Fibroblast of lung (primary cell): ENCODE data around the gene SNRNP35. TPM values are rescaled to one million over a fixed set of nuclear protein-coding genes. Genes with fewer than 3 reads are reported as not detected.

Experiments used
- DNase-seq, 2 donors: peaks; one replicate each; pipeline versions ENCODE4 v3.0.0 to v3.0.0-alpha.2; 2010; ENCODE audit warnings: low read depth in 2 of 2
- H2AFZ ChIP-seq: 2 replicates; pipeline ENCODE4 v1.5.1; 2012; ENCODE audit warnings: low read length, control low read depth, inconsistent platforms
- H3K27ac ChIP-seq: 2 replicates; pipeline ENCODE4 v1.5.1; 2011; ENCODE audit warnings: low read length, control low read depth; ENCODE audit not compliant: insufficient read depth
- H3K27me3 ChIP-seq: 2 replicates; pipeline ENCODE4 v1.5.1; 2011; ENCODE audit warnings: mild to moderate bottlenecking, low read length; ENCODE audit not compliant: control insufficient read depth, insufficient read depth
- H3K36me3 ChIP-seq: 2 replicates; pipeline ENCODE4 v1.5.1; 2011; ENCODE audit warnings: low read length; ENCODE audit not compliant: control insufficient read depth, insufficient read depth
- H3K4me1 ChIP-seq: 2 replicates; pipeline ENCODE4 v1.5.1; 2011; ENCODE audit warnings: low read length; ENCODE audit not compliant: control insufficient read depth, insufficient read depth; ENCODE audit errors: extremely low read depth
- H3K4me2 ChIP-seq: 2 replicates; pipeline ENCODE4 v1.5.1; 2011; ENCODE audit warnings: low read length, control low read depth; ENCODE audit not compliant: insufficient read depth; ENCODE audit errors: extremely low read depth
- H3K4me3 ChIP-seq, 4 experiments: fragments of 200-600 bp in 1 of 4; sonication (generic) in 1 of 4; replicated peaks in 1 of 4; 2 replicates each; pipeline ENCODE4 v1.5.1; 2011 to 2016; ENCODE audit warnings: low read length in 4 of 4, low read depth in 3 of 4, mild to moderate bottlenecking in 3 of 4, control low read depth in 2 of 4, inconsistent platforms in 1 of 4, mixed read lengths in 1 of 4; ENCODE audit not compliant: insufficient read depth in 1 of 4; ENCODE audit errors: control extremely low read depth in 1 of 4
- H3K79me2 ChIP-seq: 2 replicates; pipeline ENCODE4 v1.5.1; 2012; ENCODE audit warnings: mild to moderate bottlenecking, low read length, inconsistent platforms; ENCODE audit not compliant: control insufficient read depth, insufficient read depth
- H3K9ac ChIP-seq: 2 replicates; pipeline ENCODE4 v1.5.1; 2011; ENCODE audit warnings: mild to moderate bottlenecking, low read length, control low read depth; ENCODE audit not compliant: insufficient read depth
- H3K9me3 ChIP-seq: 2 replicates; pipeline ENCODE4 v1.5.1; 2012; ENCODE audit warnings: low read depth, low read length; ENCODE audit not compliant: control insufficient read depth, insufficient read depth
- H4K20me1 ChIP-seq: 2 replicates; pipeline ENCODE4 v1.5.1; 2011; ENCODE audit warnings: low read length; ENCODE audit not compliant: control insufficient read depth, insufficient read depth; ENCODE audit errors: extremely low read depth
- EZH2 ChIP-seq: IDR thresholded peaks from 2 replicates; pipeline ENCODE4 v1.5.1; 2012; ENCODE audit warnings: low read length, control low read depth, mild to moderate bottlenecking; ENCODE audit errors: missing control alignments
- polyA plus RNA-seq, 2 donors: library from polyadenylated mRNA; depleted of rRNA in 1 of 2; stranded (reverse) in 1 of 2; unstranded in 1 of 2; fragments of >200 nt; gene quantifications; 2 replicates each; pipeline ENCODE4 v1.2.1, GENCODE V29; 2011 to 2012; ENCODE audit warnings: missing spikeins in 1 of 2
- total RNA-seq: library from RNA; depleted of rRNA; stranded (reverse); fragments of >200 nt; gene quantifications from 2 replicates; pipeline ENCODE4 v1.2.1, GENCODE V29; 2014
- TF ChIP-seq, protein P1 (sequence below), 2 donors: IDR thresholded peaks in 1 of 2; conservative IDR thresholded peaks in 1 of 2; 1 replicate in 1 of 2; 2 replicates in 1 of 2; pipeline ENCODE4 v1.5.1; 2011 to 2012; ENCODE audit warnings: low read length in 2 of 2, control low read depth in 1 of 2, inconsistent platforms in 1 of 2, low read depth in 1 of 2, mild to moderate bottlenecking in 1 of 2

SNRNP35 gene
- total and polyA plus RNA-seq, 2 donors (not counting 1 experiment from before 2014, with no cell fraction given): 16.1 to 20.8 TPM

DNA sequence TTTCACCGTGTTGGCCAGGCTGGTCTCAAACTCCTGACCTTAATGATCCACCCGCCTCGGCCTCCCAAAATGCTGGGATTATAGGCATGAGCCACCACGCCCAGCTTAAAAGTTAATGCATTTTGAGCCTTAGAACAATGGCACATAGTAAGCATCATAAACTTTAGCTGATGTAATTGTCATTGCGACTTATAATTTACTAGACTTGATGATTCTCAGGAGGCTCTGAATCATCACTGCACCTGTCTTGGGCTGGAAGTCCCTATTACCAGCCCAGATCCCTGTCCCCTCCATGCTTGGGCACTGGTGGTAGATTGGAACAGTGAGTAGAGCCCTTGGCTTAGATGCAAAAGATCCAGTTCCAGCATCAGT lies 47.9 kb upstream of the SNRNP35 start:
- H3K27me3 ChIP-seq: no peaks in the 10 kb centered on the region
- H4K20me1 ChIP-seq: no peaks in the 10 kb centered on the region
- DNase-seq: no peak

GRCh38 chr12:123421314-123421713 lies 36.6 kb upstream of the SNRNP35 start:
- Histone ChIP-seq H3K9ac (no peak overlapping the region), H3K4me3 (no peak overlapping the region), H4K20me1 (no peaks in the 10 kb centered on the region), H3K36me3 (no peaks in the 10 kb centered on the region), H3K9me3 (no peaks in the 10 kb centered on the region), H3K79me2 (no peaks in the 10 kb centered on the region), H2AFZ (no peak overlapping the region), H3K27me3 (no peaks in the 10 kb centered on the region), H3K4me2 (no peak overlapping the region), H3K27ac (no peak overlapping the region), H3K4me1 (no peaks in the 10 kb centered on the region)
- no peak for DNase-seq
- TF ChIP-seq, protein P1, sequence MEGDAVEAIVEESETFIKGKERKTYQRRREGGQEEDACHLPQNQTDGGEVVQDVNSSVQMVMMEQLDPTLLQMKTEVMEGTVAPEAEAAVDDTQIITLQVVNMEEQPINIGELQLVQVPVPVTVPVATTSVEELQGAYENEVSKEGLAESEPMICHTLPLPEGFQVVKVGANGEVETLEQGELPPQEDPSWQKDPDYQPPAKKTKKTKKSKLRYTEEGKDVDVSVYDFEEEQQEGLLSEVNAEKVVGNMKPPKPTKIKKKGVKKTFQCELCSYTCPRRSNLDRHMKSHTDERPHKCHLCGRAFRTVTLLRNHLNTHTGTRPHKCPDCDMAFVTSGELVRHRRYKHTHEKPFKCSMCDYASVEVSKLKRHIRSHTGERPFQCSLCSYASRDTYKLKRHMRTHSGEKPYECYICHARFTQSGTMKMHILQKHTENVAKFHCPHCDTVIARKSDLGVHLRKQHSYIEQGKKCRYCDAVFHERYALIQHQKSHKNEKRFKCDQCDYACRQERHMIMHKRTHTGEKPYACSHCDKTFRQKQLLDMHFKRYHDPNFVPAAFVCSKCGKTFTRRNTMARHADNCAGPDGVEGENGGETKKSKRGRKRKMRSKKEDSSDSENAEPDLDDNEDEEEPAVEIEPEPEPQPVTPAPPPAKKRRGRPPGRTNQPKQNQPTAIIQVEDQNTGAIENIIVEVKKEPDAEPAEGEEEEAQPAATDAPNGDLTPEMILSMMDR (conservative IDR thresholded peaks at IDR 0.05 in 1 of 2, IDR thresholded peaks at IDR 0.05 in 1 of 2; ENCODE audit: low read depth in 1 of 2, low read length in 2 of 2): no peak
- TF ChIP-seq EZH2: no peak

More for the DNA sequence above, 47.9 kb upstream of the SNRNP35 start:
- Histone ChIP-seq H3K36me3 (peaks cover 3% of the 10 kb centered on the region), H3K4me2 (no peak overlapping the region), H2AFZ (no peak overlapping the region), H3K9ac (no peak overlapping the region), H3K27ac (no peak overlapping the region), H3K79me2 (no peaks in the 10 kb centered on the region), H3K4me3 (no peak overlapping the region), H3K9me3 (no peaks in the 10 kb centered on the region), H3K4me1 (no peaks in the 10 kb centered on the region)
- TF ChIP-seq, protein P1 (conservative IDR thresholded peaks at IDR 0.05 in 1 of 2, IDR thresholded peaks at IDR 0.05 in 1 of 2; ENCODE audit: low read depth in 1 of 2, low read length in 2 of 2): no peak
- TF ChIP-seq EZH2: no peak

DNA sequence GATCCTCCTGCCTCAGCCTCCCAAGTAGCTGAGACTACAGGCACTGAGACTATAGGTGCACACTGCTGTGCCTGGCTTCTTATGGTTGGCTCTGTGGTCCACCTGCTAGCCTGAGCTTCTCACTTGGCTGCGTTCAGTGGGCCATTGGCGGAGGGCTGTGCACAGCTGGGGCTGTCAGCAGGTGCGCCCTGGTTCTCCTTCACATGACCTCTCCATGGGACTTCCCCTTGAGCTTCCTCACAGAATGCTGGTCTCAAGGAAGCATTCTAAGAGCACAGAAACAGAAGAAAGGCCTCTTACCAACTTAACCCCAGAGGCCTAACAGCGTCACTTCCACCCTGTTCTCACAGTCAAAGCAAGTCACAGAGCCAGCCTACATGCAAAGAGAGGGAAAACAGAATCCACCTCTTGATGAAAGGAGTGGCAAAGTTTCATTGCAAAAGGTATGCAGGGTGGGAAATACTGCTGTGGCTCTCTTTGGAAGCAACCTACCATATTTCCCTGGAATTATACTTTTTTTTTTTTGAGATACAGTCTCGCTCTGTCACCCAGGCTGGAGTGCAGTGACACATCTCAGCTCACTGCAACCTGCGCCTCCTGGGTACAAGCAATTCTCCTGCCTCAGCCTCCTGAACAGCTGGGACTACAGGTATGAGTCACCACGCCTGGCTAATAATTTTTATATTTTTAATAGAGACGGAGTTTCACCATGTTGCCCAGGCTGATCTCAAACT lies 30.7 kb upstream of the SNRNP35 start:
- H3K36me3 ChIP-seq: no peaks in the 10 kb centered on the region
- DNase-seq: no peak
- H3K27me3 ChIP-seq: no peaks in the 10 kb centered on the region
- H3K27ac ChIP-seq: no peak overlapping the region
- no peak overlapping the region for H3K4me2 ChIP-seq
- H3K79me2 ChIP-seq: no peaks in the 10 kb centered on the region
- no peak overlapping the region for H3K4me3 ChIP-seq
- no peaks in the 10 kb centered on the region for H4K20me1 ChIP-seq
- no peak for TF ChIP-seq EZH2
- TF ChIP-seq, protein P1 (conservative IDR thresholded peaks at IDR 0.05 in 1 of 2, IDR thresholded peaks at IDR 0.05 in 1 of 2; ENCODE audit: low read depth in 1 of 2, low read length in 2 of 2): no peak
- H3K4me1 ChIP-seq: no peaks in the 10 kb centered on the region
- H3K9me3 ChIP-seq: no peaks in the 10 kb centered on the region
- H3K9ac ChIP-seq: no peak overlapping the region
- no peak overlapping the region for H2AFZ ChIP-seq
